HCT116 (cell line): ENCODE results near the gene CFAP74.

Source experiments
- CEBPB ChIP-seq: IDR thresholded peaks from 2 replicates; pipeline ENCODE4 v1.6.1; 2012; ENCODE audit warnings: low read depth
- ELF1 ChIP-seq: IDR thresholded peaks from 2 replicates; pipeline ENCODE4 v1.6.1; 2012; ENCODE audit warnings: low read depth, borderline replicate concordance
- EZH2 ChIP-seq: fragments of 200-600 bp; sonication (generic); IDR thresholded peaks from 2 replicates; pipeline ENCODE4 v1.6.1; 2017; ENCODE audit warnings: antibody characterized with exemption, mixed run types
- EZH2phosphoT487 ChIP-seq: fragments of 200-600 bp; IDR thresholded peaks from 2 replicates; pipeline ENCODE4 v1.6.1; 2018; ENCODE audit warnings: antibody characterized with exemption, borderline replicate concordance
- JUND ChIP-seq: IDR thresholded peaks from 2 replicates; pipeline ENCODE4 v1.6.1; 2012
- POLR2A ChIP-seq: IDR thresholded peaks from 2 replicates; pipeline ENCODE4 v1.7.0; 2011; ENCODE audit warnings: borderline replicate concordance; ENCODE audit not compliant: insufficient read depth, insufficient read length; ENCODE audit errors: extremely low read depth
- POLR2AphosphoS5 ChIP-seq: IDR thresholded peaks from 2 replicates; pipeline ENCODE4 v1.6.1; 2011; ENCODE audit warnings: mild to moderate bottlenecking, low read depth, low read length, moderate library complexity
- SIN3A ChIP-seq: IDR thresholded peaks from 2 replicates; pipeline ENCODE4 v1.6.1; 2012; ENCODE audit warnings: low read depth
- ZBTB33 ChIP-seq: IDR thresholded peaks from 2 replicates; pipeline ENCODE4 v1.6.1; 2011; ENCODE audit warnings: mild to moderate bottlenecking, low read length, moderate library complexity; ENCODE audit not compliant: insufficient replicate concordance; ENCODE audit errors: extremely low read depth
- ZNF274 ChIP-seq: fragments of 200-500 bp; sonication (Bioruptor generic); IDR thresholded peaks from 2 replicates; pipeline ENCODE4 v1.6.1; 2014; ENCODE audit warnings: mild to moderate bottlenecking, low read depth, low read length, inconsistent platforms
- TF ChIP-seq, protein P1 (sequence below), 3 experiments: fragments of 200-600 bp in 1 of 3; sonication (generic) in 1 of 3; IDR thresholded peaks in 2 of 3; conservative IDR thresholded peaks in 1 of 3; 2 replicates each; pipeline ENCODE4 v1.5.1; 2012 to 2017; ENCODE audit warnings: low read depth in 2 of 3, low read length in 2 of 3, antibody characterized with exemption in 1 of 3, borderline replicate concordance in 1 of 3, control low read depth in 1 of 3, mild to moderate bottlenecking in 1 of 3, mixed read lengths in 1 of 3, mixed run types in 1 of 3, moderate library complexity in 1 of 3; ENCODE audit not compliant: insufficient read depth in 1 of 3
- TF ChIP-seq, protein P2 (sequence below): IDR thresholded peaks from 2 replicates; pipeline ENCODE4 v1.6.1; 2012; ENCODE audit warnings: low read depth

- TF ChIP-seq POLR2A (no peak), EZH2phosphoT487 (no peak), ZNF274 (no peak), POLR2AphosphoS5 (no peak), EZH2 (no peak), SIN3A (no peak), CEBPB (no peak), ELF1 (no peak), JUND (no peak), ZBTB33 (no peak)
- TF ChIP-seq, protein P1, sequence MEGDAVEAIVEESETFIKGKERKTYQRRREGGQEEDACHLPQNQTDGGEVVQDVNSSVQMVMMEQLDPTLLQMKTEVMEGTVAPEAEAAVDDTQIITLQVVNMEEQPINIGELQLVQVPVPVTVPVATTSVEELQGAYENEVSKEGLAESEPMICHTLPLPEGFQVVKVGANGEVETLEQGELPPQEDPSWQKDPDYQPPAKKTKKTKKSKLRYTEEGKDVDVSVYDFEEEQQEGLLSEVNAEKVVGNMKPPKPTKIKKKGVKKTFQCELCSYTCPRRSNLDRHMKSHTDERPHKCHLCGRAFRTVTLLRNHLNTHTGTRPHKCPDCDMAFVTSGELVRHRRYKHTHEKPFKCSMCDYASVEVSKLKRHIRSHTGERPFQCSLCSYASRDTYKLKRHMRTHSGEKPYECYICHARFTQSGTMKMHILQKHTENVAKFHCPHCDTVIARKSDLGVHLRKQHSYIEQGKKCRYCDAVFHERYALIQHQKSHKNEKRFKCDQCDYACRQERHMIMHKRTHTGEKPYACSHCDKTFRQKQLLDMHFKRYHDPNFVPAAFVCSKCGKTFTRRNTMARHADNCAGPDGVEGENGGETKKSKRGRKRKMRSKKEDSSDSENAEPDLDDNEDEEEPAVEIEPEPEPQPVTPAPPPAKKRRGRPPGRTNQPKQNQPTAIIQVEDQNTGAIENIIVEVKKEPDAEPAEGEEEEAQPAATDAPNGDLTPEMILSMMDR (IDR thresholded peaks at IDR 0.05 in 2 of 3, conservative IDR thresholded peaks at IDR 0.05 in 1 of 3; ENCODE audit: borderline replicate concordance in 1 of 3, insufficient read depth in 1 of 3, low read depth in 2 of 3, low read length in 2 of 3), result no peak
- TF ChIP-seq, protein P2, sequence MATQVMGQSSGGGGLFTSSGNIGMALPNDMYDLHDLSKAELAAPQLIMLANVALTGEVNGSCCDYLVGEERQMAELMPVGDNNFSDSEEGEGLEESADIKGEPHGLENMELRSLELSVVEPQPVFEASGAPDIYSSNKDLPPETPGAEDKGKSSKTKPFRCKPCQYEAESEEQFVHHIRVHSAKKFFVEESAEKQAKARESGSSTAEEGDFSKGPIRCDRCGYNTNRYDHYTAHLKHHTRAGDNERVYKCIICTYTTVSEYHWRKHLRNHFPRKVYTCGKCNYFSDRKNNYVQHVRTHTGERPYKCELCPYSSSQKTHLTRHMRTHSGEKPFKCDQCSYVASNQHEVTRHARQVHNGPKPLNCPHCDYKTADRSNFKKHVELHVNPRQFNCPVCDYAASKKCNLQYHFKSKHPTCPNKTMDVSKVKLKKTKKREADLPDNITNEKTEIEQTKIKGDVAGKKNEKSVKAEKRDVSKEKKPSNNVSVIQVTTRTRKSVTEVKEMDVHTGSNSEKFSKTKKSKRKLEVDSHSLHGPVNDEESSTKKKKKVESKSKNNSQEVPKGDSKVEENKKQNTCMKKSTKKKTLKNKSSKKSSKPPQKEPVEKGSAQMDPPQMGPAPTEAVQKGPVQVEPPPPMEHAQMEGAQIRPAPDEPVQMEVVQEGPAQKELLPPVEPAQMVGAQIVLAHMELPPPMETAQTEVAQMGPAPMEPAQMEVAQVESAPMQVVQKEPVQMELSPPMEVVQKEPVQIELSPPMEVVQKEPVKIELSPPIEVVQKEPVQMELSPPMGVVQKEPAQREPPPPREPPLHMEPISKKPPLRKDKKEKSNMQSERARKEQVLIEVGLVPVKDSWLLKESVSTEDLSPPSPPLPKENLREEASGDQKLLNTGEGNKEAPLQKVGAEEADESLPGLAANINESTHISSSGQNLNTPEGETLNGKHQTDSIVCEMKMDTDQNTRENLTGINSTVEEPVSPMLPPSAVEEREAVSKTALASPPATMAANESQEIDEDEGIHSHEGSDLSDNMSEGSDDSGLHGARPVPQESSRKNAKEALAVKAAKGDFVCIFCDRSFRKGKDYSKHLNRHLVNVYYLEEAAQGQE, result no peak
Observed at GRCh38 chr1:1881727-1882126, 121.9 kb downstream of the CFAP74 start.
